NCI-H82 (cell line): ENCODE results near the gene SWI5.
"Not testable (repeated sequence)": the region's sequence is repeated elsewhere in the genome, so short reads cannot be mapped to it uniquely, and the experiment has no call there.

Source experiments
- DNase-seq: peaks from one replicate; lab custom pipeline; 2025; lab: John Stamatoyannopoulos, UW

The SWI5 gene

DNA sequence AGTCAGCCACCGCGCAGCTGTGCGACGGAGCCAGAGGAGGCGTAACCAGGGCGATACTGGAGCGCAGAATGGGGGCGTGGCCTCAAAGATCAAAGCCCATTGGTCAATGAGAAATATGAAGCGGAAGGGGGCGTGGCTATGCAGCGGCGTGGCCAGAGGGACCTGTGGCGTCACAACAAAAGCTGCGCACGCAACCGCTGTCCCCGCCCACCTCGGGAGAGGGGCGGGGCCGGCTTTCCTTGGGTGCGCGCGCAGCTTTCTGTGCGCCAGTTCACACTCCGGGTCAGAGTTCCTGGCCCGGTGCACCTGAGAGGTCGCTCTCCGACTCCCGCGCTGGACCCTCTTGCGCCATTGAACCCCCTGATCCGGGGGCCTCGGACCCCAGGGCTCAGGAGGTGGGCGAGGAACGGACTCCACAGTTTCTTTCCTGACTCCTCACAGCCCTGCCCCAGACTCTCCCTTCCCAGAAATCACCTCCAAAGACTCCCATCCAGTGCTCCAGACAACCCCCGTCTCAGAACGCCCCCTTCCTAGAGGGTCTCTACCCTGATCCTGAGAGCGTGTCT is at the start of gene SWI5:
TSS of gene SWI5 (plus strand) at position 269 of the 566 bp plus-strand sequence.
- peak; percentile 100 for DNase-seq

DNA sequence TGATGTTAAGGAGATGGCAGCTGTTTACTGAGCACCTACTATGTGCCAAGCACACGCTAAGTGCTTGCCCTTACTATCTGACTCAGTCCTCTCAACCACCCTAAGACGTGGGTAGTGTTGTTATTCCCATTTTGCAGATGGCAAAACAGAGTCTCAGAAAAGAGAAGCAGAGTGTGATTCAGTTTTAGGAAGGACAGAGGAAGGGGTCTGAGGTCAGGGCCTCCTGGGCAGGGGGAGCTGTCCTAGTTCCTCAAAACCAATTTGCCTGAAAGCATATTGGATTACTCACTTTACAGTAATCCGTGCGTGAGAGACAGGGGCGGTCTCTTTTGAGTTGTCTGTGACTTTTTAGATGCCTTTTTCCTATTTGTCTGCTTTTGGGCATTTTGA is 49.7 kb upstream of the SWI5 start:
- peak; percentile 25 for DNase-seq

GRCh38 chr9:128230897-128231296 is 45.2 kb upstream of the SWI5 start:
- not testable (repeated sequence) for DNase-seq

DNA sequence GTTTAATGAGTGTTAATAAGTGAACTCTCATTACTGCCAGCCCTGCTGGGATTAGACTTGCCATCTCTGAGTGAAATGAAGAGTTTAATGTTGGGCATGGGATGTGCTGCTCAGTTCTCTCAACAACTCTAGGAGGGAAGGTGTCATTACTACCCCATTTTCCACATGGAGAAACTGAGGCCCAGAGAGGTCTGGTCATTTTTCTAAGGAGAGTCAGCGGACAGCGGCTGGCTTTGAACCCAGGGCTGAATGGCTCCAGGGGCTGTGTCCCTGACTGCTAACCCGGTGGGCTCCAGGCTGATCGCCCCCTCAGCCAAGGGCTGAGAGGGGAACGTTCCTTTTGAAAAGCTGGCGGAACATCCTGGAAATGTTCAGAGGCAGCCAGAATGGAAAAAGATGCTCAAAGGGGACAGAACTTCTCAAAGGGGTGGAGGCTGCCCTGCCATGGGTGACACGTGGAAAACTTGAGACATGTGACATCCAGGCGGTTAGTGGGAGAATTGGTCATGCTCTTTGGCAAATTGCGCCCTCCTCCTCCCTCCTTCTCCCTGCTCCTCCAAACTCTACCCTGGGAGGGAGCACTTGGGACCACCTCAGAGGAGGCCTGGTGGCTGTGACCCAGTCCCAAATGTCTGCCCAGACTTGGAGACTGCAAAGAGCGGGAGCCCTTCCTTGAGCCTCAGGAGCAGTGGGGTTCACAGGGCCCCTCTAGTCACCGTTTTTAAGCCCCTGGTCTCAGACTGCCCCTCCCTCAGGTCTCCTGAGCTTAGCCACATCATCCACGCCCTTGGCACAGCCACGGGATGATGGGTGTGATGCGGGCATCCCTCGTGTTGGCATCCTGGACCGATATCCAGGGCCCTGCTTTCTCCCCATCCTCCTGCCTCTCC is 44.2 kb upstream of the SWI5 start:
- DNase-seq: no peak

GRCh38 chr9:128232528-128233428 is 43.3 kb upstream of the SWI5 start:
- DNase-seq: no peak

- DNase-seq: no peak
Observed at GRCh38 chr9:128233817-128234406, 42.2 kb upstream of the SWI5 start.

DNA sequence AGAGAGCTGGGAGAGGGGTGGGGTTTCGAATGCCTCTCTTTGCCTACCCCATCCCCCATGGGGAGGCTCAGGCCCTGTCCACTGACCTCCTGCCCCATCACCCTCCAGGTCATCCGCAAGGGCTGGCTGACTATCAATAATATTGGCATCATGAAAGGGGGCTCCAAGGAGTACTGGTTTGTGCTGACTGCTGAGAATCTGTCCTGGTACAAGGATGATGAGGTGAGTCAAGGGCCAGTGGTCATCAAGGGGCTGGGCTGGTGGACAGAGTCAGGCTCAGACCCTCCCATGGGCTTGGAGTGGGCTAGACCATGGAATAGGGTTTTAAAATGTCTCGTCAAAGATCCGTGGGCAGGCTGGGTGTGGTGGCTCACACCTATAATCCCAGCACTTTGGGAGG is 34.0 kb upstream of the SWI5 start:
- no peak for DNase-seq

DNA sequence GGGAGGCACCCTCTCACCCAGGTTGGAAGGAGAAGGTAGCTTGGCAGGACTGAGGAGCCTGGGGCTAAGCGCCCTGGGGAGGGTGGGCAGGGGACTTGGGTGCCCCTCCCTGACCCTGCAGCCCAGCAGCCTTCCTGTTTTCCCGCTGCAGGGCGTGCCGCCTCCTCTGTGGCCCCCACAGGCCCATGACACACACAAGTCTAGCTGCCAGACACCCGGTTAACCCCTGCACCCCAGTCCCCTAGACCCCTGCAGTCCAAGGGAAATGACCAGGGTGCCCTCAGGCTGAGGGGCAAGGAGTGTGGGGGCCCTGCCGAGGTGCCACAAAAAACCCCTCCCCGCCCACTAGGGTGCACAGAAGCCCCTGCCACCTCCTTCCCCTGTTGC is 33.3 kb upstream of the SWI5 start:
- DNase-seq: no peak

DNA sequence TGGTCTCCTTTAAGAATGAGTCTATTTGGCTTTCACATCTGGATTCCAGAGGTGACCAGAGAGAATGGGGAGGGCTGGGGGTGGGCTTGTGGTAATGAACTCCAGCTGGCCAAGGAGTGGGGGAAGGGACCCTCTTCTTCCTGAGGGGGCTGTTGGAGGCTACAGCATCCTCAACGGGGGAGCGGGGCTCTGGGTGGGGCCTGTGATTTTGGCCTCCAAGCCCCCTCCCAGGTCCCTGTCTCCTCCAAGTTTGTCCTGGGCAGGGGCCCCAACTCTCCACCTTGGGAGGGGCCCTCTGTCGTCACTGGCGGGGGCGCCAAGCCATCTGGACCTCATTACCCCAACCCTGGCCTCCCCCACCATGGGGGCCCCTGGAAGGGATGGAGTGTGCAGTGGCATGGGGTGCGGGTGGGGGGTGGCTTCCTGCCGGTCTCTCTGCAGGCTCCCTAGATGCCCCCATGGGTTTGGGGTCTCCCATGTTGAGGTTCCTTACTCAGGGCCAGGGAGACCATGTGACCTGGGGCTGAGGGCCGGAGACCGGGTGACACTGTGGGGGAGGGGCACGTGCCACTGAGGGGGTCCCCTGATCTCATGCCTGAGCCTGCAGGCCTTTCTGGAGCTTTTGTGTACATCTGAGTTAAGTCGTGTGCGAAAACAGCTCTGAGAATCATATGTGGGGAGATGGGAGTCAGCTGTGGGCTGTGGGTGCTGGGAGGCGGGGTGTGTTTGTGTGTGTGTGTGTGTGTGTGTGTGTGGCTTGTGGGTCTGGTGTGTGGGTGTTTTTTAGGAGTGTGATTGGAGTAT is 32.7 kb upstream of the SWI5 start:
- no peak for DNase-seq

DNA sequence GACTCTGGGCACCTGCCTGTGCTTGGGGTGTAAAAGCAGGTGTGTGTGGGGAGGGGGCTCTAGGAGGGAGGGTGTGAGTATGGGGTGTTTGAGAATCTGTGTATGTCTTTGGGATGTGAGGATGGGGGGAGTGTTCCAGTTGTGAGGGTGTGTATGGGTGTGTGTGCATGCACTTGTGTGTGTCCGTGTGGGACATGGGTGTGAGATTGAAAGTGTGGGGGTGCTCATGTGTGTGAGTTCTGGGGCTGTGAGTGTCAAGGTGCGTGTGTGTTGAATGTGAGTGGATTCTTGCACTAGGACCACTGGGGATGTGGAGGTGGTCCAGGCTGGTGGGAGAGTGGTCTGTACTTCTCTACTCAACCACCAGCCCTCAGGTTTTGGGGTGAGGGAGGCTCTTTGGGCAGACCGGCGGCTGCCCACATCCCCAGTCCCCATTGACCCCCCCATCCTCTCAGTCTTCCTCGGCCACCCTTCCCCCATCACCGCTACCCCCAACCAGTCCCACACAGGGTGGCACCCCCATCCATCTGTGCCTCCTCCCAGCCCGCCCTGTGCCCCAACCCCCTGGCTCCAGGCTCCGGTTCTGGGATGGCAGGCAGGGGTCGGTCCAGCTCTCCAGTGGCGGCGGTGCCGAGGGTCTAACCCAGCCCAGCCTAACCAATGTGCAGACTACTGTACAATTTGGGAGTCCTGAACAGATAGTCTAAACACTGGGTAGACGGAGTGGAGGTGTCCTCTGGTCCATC is 31.8 kb upstream of the SWI5 start:
- DNase-seq: no peak

DNA sequence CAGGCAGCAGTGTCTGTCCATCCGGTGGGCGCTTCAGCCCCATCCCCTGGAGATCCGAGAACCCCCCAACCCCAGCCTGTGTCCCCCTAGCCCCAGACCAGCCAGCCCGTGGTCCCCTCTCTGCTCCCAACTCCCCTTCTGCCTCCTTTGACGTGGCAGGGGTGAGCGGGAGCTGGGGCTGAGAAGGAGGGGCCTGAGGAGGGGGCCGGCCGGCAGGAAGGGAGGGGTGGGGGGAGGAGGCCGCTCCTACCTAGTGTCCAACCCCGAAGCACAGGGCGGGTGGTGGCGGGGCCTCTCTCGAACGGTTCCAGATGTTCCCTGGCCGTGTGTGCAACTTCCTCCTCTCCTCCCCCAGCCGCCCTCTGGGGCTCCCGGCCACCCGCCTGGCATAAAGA is 31.2 kb upstream of the SWI5 start:
- DNase-seq: peak; percentile 53

GRCh38 chr9:128245421-128246151 is 30.5 kb upstream of the SWI5 start:
- no peak for DNase-seq

DNA sequence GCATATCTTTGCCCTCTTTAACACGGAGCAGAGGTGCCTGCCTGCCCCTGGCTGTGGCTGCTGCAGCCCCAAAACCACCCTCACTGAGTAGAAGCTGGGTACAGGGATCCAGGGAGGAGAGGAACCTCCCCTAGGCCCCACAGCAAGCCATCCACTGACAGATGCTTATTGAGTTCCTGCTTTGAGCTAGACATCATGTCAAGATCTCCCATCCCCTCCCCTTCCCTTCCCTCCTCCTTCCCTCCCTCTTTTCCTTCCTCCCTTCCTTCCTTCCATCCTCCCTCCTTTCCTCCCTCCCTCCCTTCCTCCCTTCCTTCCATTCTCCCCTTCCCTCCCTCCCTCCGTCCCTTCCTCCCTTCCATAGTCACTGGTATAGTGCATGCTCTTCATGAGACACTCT is 29.6 kb upstream of the SWI5 start:
- no peak for DNase-seq

GRCh38 chr9:128247226-128247803 is 28.8 kb upstream of the SWI5 start:
- no peak for DNase-seq

DNA sequence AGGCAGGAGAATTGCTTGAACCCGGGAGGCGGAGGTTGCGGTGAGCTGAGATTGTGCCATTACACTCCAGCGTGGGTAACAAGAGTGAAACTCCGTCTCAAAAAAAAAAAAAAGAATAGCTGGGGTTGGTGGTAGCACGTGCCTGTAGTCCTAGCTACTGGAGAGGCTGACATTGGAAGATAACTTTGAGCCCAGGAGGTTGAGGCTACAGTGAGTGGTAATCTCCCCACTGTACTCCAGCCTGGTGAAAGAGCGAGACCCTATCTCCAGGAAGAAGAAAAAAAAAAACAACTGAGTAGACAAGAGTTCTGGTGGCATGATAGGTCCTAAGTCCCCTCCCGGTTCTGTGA is 26.5 kb upstream of the SWI5 start:
- DNase-seq: no peak

GRCh38 chr9:128249908-128250838 is 25.9 kb upstream of the SWI5 start:
- peak; percentile 43 for DNase-seq

GRCh38 chr9:128250839-128251731 is 25.0 kb upstream of the SWI5 start:
- no peak for DNase-seq

DNA sequence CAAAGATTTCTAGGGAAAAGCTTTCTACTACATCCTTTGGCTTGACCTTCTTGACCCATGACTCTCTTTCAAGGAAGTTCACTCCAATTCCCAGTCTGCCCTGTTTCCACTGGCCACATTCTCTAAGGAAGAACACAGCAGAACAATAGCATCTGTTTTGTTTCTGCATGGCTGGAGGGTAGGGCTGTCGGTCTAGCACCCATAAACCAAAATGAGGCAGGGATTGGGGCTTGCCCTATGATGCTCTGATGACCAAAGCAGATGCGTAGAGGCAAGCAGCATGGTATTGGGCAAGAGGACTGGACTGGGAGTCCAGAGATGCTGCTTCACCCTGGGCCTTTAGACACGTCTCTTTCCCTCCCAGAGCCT is 24.4 kb upstream of the SWI5 start:
- no peak for DNase-seq
